ENCODE measurements around the gene RGS9.
"Not testable (repeated sequence)": the region's sequence is repeated elsewhere in the genome, so short reads cannot be mapped to it uniquely, and the experiment has no call there.

The RGS9 gene

DNA sequence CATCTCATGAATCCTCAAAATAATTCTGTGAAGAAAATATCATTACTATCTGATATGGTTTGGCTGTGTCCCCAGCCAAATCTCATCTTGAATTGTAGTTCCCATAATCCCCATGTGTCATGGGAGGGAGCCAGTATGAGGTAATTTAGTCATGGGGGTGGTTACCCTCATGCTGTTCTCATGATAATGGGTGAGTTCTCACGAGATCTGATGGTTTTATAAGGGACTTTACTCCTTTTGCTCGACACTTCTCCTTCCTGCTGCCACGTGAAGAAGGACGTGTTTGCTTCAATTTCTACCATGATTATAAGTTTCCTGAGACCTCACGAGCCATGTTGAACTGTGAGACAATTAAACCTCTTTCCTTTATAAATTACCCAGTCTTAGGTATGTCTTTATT, 20.7 kb upstream of the RGS9 start:
- DNase-seq, result not testable (repeated sequence)

DNA sequence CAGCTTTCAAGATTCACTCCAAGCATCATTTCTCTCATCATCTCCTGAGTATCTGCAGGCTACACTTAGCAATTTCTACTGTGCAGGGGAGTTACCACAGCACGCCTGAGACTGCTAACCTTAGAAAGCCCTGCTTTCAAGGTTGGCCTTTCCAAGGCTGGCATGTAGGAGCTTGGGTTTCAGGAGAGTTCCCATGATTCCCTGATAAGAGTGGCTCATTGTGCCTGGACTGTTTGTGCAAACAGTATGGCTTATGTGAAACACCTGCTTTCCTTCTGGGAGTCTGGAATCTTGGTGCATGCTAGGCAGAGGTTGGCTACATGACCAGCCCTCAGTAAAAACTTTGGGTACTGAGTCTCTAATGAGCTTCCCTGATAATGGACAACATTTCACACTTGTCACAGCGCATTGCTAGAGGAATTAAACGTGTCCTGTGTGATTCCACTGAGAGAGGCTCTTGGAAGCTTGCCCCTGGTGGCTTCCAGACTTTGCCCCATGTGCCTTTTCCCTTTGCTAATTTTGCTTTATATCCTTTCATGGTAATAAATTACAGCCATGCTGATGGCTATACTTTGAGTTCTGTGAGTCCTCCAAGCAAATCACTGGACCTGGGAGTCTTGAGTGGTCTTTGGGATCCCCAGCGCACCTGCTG, 19.7 kb upstream of the RGS9 start:
- DNase-seq, result no peak

GRCh38 chr17:65121368-65121767, 15.8 kb upstream of the RGS9 start:
- peak; percentile 80 for DNase-seq

GRCh38 chr17:65121916-65122806, 15.0 kb upstream of the RGS9 start:
- DNase-seq, result peak; percentile 82

DNA sequence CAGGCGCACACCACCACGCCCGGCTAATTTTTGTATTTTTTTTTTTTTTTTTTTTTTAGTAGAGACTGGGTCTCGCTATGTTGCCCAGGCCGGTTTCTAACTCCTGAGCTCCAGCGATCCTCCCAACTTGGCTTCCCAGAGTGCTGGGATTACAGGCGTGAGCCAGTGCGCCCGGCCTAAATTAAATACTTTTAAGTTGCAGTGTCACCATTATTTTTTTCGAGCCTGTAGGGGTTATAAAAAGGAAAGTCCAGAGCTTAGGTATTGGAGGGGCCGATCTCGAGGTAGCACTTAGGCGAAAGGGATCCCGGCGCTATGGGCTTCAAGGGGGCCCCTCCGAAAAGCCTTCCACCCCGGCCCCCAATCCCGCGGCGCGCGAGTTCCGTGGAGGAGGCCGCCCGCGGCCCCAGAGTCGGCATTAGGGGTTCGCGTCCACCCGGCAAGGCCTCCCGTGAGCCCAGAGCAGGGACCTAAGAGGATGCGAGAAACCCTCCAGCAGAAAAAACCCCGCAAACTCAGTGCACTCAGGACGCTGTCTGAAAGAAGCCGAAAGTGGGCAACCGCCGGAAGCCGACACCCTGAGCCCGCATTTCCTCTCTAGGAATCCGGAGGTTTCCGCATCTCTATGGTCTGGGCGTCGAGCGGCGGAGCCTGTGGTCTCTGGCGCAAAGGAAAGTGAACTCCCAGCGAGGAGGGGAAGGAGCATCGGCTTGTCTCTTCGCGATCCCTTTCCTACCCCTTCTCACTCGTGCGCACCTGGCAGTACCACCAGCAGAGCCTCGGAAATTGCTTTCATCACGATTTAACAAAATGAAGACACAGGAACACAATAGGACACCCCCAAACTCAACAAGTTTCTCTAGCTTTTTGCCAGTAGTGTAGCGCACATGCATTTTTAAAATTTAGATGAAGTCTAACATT, 14.1 kb upstream of the RGS9 start:
- peak; percentile 93 for DNase-seq

DNA sequence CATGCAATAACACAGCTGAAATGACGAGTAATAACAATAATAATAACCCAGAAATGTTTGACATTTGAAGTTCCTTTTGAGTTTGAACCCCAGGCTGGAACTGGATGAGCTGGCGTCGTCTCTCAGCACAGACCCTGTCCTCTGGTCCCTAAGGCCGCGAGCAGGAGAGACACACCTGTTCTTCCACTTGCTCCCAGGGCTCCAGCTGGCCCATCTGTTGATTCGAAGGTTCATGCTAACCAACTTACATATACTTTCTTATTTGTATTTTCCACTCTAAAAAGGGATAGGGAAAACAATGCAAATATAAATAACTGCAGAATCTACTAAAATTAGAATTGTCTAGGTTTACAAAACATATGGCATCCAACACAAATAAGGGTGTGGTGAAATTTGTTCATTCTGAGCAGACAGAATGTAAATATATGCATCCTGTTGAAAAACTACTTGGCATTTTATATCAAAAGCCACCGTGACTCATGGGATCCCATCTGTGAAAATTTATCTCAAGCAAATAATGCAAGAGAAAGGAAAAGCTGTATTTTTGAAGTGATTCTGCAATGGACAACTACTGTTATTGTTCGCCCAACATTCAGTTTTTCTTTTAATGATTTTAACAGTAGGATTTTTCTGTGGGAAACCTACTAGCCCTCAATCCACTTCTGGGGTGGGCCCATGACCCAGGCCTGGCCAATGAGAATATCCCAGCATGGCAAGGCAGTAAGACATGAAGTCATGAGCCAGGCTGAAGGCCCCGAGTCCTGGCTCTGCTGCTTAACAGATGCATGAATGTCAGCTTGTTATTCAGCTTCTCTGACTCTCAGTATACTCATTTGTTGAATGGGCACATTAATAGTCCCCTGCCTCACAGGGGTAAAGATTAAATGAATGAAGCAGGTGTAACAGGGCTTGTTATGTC, 13.2 kb upstream of the RGS9 start:
- no peak for DNase-seq

- DNase-seq, result no peak
Observed at GRCh38 chr17:65130832-65131231, 6.3 kb upstream of the RGS9 start.

DNA sequence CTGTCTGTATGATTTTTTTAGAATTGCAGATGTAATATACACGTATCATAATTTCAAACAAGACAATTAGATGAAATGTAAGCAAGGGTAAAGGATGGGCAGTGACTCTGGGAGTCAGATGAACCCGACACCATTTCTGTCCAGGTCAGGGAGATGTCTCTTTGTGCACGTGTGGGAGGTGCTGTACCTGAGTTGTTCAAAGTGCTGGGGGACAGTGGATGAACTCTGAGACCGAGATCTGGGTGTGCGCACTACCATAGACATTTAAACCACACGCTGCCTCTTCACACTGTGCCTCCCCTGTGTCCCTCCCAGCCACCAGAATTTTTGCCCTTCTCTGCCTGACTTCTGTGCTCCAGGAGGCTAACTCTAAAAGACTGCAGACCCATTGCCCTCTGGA, 5.9 kb upstream of the RGS9 start:
- no peak for DNase-seq

- DNase-seq, result no peak
Observed at GRCh38 chr17:65131946-65132345, 5.2 kb upstream of the RGS9 start.

DNA sequence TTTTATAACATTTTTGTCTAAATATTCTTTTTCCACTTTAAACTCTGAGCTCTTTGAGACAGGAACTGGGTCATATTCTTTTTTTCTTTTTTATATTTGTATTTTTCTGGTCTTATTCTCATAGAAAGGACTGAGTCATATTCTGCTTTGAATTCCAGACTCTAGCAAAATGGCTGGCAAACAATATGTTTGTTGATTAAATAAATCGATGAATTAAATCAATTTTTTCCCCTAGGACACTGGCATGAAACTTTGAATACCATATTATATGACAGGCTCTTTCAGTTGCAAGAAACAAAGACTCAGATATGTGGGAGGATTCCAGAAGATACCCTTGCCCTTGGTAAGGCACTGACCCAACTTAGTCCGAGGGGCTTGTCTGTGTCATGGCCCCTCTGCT, 3.1 kb upstream of the RGS9 start:
- no peak for DNase-seq

- no peak for DNase-seq
Observed at GRCh38 chr17:65139101-65139764, 2.1 kb downstream of the RGS9 start.

- peak; percentile 26 for DNase-seq
Observed at GRCh38 chr17:65142247-65142646, 5.1 kb downstream of the RGS9 start.

DNA sequence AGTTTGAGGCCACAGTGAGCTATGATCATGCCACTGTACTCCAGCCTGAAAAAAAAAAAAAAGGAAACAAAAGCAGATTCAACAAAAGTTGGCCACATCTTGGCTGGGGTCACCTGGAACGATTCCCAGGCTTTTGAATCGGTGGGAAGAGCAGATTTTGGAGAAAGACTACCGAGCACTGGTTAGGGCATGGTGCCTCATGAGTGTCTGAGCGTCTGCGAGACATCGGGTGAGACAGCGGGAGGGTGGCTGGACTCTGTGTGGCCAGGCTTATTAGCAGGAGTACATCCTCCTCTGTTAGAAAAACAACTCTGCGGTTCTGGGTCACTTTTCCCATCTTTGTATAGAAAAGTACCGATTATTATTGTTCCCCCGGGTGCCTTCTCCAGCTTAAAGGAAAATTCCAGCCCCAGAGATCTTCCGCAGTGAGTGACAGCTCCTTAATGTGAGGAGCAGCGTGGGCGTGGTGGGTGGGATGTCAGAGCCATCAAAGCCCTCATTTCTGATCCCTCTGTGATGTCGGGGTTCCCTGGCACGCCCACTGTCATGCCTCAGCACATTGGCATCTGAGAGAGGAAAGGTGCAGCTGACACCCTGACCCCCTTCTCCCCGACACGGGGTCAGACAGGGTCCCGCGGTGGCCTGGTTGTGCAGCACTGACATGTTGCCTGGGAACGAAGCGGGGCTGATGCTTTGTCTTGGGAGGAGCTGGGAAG, 6.9 kb downstream of the RGS9 start:
- DNase-seq, result no peak

- DNase-seq, result no peak
Observed at GRCh38 chr17:65145743-65146142, 8.6 kb downstream of the RGS9 start.

GRCh38 chr17:65147955-65148354, 10.8 kb downstream of the RGS9 start:
- DNase-seq, result no peak

- peak; percentile 32 for DNase-seq
Observed at GRCh38 chr17:65154770-65155589, 17.8 kb downstream of the RGS9 start.

DNA sequence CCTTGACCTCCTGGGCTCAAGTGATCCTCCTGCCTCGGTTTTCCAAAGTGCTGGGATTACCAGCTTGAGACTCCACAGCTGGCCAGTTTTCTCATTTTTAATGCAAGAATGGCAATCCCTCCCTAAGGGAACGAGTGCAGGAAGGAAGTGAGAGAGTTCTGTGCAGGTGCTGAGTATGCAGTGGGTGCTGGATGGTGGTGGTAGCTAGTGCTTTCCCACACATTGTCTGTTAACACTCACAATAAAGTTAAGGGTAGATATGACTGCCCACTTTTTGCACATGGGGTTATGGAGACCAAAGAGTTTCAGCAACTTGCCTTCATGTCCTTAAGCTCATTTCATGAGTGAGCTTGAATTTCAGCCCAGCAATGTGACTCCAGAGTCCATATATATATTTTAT, 18.5 kb downstream of the RGS9 start:
- no peak for DNase-seq

DNA sequence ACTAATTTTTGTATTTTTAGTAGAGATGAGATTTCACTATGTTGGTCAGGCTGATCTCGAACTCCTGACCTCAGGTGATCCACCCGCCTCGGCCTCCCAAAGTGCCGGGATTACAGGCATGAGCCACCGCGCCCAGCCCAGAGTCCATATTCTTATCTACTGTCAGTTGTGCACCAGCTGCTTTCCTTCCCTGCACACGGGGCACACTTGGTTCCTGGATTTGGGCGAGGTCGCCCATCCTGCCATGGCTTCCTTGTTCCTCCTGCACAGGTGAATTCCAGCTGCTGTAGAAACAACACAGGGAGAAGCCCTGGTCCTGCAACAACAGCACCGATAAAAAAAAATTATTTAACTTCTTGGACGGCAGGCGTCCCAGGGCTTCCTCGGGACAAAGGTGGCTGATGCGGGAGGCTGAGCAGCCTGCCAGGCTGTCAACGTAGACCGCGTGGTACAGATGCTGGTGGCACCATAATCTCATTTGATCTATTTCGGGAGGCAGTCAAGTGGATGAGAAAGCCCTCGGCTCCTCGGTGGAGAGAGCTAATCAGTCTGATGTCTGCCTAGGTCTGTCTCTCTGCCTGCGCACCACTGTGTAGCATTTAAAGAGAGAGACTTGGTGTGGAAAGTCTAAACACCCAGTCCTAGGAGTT, 19.1 kb downstream of the RGS9 start:
- no peak for DNase-seq

DNA sequence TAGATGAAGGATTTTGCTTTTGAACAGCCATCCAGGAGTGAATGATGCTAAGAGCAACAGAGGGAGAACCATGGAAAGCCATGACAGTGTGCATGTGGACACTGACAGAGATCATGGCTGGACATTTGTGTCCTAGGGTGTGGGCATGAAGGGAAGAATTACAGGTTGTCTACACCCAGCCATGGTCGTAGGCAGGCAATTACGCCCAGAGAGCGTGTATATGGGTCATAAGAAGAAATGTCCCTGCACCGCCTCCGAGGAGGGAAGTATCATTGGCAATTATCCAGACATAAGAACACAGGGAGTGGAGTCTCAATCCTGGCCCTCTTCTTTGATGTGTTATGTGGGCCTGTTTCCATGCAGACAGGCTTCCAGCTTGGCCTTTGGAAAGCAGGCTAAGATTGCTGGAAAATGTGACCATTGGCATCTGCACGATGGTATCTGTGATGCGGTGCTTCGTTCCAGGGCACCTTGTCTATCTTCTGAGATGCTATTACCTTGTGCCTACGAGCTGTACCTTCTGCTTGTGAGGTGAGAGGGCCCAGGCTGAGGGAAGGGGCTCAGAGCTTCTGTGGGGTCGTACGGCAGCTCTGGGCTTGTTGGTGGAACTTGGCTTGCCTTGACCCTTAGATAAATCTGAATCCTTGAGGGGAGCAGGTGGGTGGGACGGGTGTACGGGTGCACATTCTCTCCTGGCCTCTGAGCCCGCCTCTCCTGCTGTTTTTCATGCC, 19.8 kb downstream of the RGS9 start:
- no peak for DNase-seq
